H1 (cell line): Measurements from ENCODE around the gene CXADR. TPM values are rescaled to one million over a fixed set of nuclear protein-coding genes. Genes with fewer than 3 reads are reported as not detected.

ENCODE experiments used
- ATF2 ChIP-seq: IDR thresholded peaks from 2 replicates; pipeline ENCODE4 v1.6.1; 2012; ENCODE audit warnings: low read length, inconsistent platforms
- CREB1 ChIP-seq: IDR thresholded peaks from 2 replicates; pipeline ENCODE4 v1.6.1; 2012; ENCODE audit warnings: inconsistent platforms
- JUN ChIP-seq: IDR thresholded peaks from 2 replicates; pipeline ENCODE4 v1.6.1; 2011; ENCODE audit warnings: low read depth, mild to moderate bottlenecking, improper control_type of control experiment, low read length
- MAFK ChIP-seq: IDR thresholded peaks from 2 replicates; pipeline ENCODE4 v1.6.1; 2012; ENCODE audit warnings: low read depth, mild to moderate bottlenecking, improper control_type of control experiment, low read length
- polyA plus RNA-seq, 7 experiments: library from polyadenylated mRNA; depleted of rRNA in 3 of 7; stranded (reverse) in 5 of 7; unstranded in 2 of 7; fragments of >200 nt in 5 of 7; fragments of 200-250 nt in 2 of 7; gene quantifications; 1 replicate in 5 of 7; 2 replicates in 1 of 7; 4 replicates in 1 of 7; pipeline versions ENCODE4 v1.2.1 to v1.2.3, GENCODE V29; 2011 to 2013; ENCODE audit warnings: missing spikeins in 2 of 7, mixed read lengths in 2 of 7
- total RNA-seq: library from RNA; stranded (reverse); fragmentation: NEBNext Ultra II Directional; extraction: Animal tissue kit (Norgen Biotek cat#: 25700); gene quantifications from 2 replicates; pipeline ENCODE4 v1.2.1, GENCODE V29; 2021
- TF ChIP-seq, protein P1 (sequence below): fragments of 300-600 bp; sonication (generic); IDR thresholded peaks from 2 replicates; pipeline ENCODE4 v1.7.1; 2012; ENCODE audit warnings: low read length, moderate library complexity, mild to moderate bottlenecking, inconsistent platforms; ENCODE audit not compliant: insufficient replicate concordance

The CXADR gene
- total and polyA plus RNA-seq, 2 of the 8 experiments (the other 6 are each of a cell fraction or from before 2014, with no cell fraction given), result 45.6 to 145 TPM

- TF ChIP-seq, protein P1, sequence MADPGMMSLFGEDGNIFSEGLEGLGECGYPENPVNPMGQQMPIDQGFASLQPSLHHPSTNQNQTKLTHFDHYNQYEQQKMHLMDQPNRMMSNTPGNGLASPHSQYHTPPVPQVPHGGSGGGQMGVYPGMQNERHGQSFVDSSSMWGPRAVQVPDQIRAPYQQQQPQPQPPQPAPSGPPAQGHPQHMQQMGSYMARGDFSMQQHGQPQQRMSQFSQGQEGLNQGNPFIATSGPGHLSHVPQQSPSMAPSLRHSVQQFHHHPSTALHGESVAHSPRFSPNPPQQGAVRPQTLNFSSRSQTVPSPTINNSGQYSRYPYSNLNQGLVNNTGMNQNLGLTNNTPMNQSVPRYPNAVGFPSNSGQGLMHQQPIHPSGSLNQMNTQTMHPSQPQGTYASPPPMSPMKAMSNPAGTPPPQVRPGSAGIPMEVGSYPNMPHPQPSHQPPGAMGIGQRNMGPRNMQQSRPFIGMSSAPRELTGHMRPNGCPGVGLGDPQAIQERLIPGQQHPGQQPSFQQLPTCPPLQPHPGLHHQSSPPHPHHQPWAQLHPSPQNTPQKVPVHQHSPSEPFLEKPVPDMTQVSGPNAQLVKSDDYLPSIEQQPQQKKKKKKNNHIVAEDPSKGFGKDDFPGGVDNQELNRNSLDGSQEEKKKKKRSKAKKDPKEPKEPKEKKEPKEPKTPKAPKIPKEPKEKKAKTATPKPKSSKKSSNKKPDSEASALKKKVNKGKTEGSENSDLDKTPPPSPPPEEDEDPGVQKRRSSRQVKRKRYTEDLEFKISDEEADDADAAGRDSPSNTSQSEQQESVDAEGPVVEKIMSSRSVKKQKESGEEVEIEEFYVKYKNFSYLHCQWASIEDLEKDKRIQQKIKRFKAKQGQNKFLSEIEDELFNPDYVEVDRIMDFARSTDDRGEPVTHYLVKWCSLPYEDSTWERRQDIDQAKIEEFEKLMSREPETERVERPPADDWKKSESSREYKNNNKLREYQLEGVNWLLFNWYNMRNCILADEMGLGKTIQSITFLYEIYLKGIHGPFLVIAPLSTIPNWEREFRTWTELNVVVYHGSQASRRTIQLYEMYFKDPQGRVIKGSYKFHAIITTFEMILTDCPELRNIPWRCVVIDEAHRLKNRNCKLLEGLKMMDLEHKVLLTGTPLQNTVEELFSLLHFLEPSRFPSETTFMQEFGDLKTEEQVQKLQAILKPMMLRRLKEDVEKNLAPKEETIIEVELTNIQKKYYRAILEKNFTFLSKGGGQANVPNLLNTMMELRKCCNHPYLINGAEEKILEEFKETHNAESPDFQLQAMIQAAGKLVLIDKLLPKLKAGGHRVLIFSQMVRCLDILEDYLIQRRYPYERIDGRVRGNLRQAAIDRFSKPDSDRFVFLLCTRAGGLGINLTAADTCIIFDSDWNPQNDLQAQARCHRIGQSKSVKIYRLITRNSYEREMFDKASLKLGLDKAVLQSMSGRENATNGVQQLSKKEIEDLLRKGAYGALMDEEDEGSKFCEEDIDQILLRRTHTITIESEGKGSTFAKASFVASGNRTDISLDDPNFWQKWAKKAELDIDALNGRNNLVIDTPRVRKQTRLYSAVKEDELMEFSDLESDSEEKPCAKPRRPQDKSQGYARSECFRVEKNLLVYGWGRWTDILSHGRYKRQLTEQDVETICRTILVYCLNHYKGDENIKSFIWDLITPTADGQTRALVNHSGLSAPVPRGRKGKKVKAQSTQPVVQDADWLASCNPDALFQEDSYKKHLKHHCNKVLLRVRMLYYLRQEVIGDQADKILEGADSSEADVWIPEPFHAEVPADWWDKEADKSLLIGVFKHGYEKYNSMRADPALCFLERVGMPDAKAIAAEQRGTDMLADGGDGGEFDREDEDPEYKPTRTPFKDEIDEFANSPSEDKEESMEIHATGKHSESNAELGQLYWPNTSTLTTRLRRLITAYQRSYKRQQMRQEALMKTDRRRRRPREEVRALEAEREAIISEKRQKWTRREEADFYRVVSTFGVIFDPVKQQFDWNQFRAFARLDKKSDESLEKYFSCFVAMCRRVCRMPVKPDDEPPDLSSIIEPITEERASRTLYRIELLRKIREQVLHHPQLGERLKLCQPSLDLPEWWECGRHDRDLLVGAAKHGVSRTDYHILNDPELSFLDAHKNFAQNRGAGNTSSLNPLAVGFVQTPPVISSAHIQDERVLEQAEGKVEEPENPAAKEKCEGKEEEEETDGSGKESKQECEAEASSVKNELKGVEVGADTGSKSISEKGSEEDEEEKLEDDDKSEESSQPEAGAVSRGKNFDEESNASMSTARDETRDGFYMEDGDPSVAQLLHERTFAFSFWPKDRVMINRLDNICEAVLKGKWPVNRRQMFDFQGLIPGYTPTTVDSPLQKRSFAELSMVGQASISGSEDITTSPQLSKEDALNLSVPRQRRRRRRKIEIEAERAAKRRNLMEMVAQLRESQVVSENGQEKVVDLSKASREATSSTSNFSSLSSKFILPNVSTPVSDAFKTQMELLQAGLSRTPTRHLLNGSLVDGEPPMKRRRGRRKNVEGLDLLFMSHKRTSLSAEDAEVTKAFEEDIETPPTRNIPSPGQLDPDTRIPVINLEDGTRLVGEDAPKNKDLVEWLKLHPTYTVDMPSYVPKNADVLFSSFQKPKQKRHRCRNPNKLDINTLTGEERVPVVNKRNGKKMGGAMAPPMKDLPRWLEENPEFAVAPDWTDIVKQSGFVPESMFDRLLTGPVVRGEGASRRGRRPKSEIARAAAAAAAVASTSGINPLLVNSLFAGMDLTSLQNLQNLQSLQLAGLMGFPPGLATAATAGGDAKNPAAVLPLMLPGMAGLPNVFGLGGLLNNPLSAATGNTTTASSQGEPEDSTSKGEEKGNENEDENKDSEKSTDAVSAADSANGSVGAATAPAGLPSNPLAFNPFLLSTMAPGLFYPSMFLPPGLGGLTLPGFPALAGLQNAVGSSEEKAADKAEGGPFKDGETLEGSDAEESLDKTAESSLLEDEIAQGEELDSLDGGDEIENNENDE, result peak; percentile 52
- TF ChIP-seq CREB1, result peak; percentile 89
- peak; percentile 45; the same call in 1 of the 2 replicates for TF ChIP-seq JUN
- no peak for TF ChIP-seq MAFK
- TF ChIP-seq ATF2, result peak; percentile 82; the same call in 1 of the 2 replicates
Observed at GRCh38 chr21:17611414-17612022, 98.7 kb downstream of the CXADR start (continued).
